GM23248 (cell line): ENCODE data around the gene VASP.

ENCODE experiments used
- EZH2 ChIP-seq: fragments of 200-600 bp; sonication (generic); IDR thresholded peaks from 2 replicates; pipeline ENCODE4 v1.6.1; 2018; ENCODE audit warnings: antibody characterized with exemption, mild to moderate bottlenecking; ENCODE audit not compliant: insufficient read depth, poor library complexity, severe bottlenecking
- EZH2phosphoT487 ChIP-seq: fragments of 200-600 bp; sonication (generic); IDR thresholded peaks from 2 replicates; pipeline ENCODE4 v1.6.1; 2018; ENCODE audit warnings: antibody characterized with exemption, moderate library complexity, mild to moderate bottlenecking, low read depth; ENCODE audit not compliant: insufficient read depth

- TF ChIP-seq EZH2 (no peak), EZH2phosphoT487 (no peak)
Observed at GRCh38 chr19:45509692-45510015, 2.4 kb downstream of the VASP start.
